ENCODE measurements around the gene CASP14.
A peak's percentile ranks its signal among the peaks of the same experiment; 100 is the strongest.

The CASP14 gene

GRCh38 chr19:15099017-15099582 lies 49.8 kb downstream of the CASP14 start:
- TF ChIP-seq, protein P1, sequence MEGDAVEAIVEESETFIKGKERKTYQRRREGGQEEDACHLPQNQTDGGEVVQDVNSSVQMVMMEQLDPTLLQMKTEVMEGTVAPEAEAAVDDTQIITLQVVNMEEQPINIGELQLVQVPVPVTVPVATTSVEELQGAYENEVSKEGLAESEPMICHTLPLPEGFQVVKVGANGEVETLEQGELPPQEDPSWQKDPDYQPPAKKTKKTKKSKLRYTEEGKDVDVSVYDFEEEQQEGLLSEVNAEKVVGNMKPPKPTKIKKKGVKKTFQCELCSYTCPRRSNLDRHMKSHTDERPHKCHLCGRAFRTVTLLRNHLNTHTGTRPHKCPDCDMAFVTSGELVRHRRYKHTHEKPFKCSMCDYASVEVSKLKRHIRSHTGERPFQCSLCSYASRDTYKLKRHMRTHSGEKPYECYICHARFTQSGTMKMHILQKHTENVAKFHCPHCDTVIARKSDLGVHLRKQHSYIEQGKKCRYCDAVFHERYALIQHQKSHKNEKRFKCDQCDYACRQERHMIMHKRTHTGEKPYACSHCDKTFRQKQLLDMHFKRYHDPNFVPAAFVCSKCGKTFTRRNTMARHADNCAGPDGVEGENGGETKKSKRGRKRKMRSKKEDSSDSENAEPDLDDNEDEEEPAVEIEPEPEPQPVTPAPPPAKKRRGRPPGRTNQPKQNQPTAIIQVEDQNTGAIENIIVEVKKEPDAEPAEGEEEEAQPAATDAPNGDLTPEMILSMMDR (IDR thresholded peaks at IDR 0.05; ENCODE audit: low read depth, low read length, missing control alignments), result no peak
- no peak for DNase-seq (ENCODE audit: low read depth)
- H3K4me3 ChIP-seq (ENCODE audit: low read depth, low read length), result no peak overlapping the region
- in situ Hi-C loops (cut with HindIII; ENCODE audit: low sequenced_read_pairs), result no loop called here

DNA sequence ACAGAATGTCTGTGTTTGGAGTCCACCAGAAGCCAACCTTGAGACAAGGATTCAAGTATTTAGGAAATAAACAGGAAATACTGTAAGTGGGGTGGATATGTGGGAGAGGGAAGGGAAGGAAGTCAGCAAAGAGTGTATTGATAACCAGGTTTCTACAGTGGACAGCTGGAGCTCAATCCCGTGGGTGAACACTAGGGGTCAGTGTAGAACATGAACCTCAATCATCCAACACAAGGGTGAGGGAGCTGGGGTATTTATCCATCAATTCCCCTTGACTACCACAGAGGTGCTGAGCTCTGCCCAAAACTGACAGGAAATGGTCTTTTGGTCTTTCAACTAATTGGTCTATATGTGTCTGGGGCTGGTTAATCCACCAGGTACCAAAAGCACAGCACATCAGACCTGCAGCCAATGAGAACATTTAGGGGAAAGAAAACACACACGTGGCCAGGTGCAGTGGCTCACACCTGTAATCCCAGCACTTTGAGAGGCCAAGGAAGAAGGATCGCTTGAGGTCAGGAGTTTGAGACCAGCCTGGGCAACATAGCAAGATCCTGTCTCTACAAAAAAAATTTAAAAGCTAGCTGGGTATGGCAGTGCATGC lies 52.3 kb downstream of the CASP14 start:
- DNase-seq (ENCODE audit: low read depth), result peak; percentile 4
- TF ChIP-seq, protein P1 (IDR thresholded peaks at IDR 0.05; ENCODE audit: low read depth, low read length, missing control alignments), result peak; percentile 77

DNA sequence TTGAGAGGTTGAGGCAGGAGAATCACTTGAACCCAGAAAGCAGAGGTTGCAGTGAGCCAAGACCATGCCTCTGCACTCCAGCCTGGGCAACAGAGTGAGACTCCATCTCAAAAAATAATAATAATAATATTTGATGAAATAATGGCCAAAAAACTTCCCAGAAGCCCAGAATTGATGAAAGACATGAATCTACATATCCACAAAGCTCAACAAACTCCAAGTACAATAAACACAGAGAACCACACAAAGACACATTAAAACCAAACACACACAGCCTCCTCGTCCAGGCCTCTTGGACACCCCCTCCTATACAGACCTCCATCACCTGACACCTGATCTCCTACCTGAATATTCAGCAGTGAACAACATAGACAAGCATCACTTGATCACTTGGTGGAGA lies 54.7 kb downstream of the CASP14 start:
- no peak for DNase-seq (ENCODE audit: low read depth)
- TF ChIP-seq, protein P1 (IDR thresholded peaks at IDR 0.05; ENCODE audit: low read depth, low read length, missing control alignments), result no peak
- in situ Hi-C loops (cut with HindIII; ENCODE audit: low sequenced_read_pairs), result no loop called here
- no peak overlapping the region for H3K4me3 ChIP-seq (ENCODE audit: low read depth, low read length)

More for the DNA sequence above, 52.3 kb downstream of the CASP14 start:
- no peak overlapping the region for H3K4me3 ChIP-seq (ENCODE audit: low read depth, low read length)
- in situ Hi-C loops (cut with HindIII; ENCODE audit: low sequenced_read_pairs), result no loop called here

GRCh38 chr19:15104411-15104810 lies 55.1 kb downstream of the CASP14 start:
- TF ChIP-seq, protein P1 (IDR thresholded peaks at IDR 0.05; ENCODE audit: low read depth, low read length, missing control alignments), result no peak
- DNase-seq (ENCODE audit: low read depth), result no peak
- in situ Hi-C loops (cut with HindIII; ENCODE audit: low sequenced_read_pairs), result no loop called here
- H3K4me3 ChIP-seq (ENCODE audit: low read depth, low read length), result no peak overlapping the region

GRCh38 chr19:15105044-15105443 lies 55.8 kb downstream of the CASP14 start:
- in situ Hi-C loops (cut with HindIII; ENCODE audit: low sequenced_read_pairs), result no loop called here

DNA sequence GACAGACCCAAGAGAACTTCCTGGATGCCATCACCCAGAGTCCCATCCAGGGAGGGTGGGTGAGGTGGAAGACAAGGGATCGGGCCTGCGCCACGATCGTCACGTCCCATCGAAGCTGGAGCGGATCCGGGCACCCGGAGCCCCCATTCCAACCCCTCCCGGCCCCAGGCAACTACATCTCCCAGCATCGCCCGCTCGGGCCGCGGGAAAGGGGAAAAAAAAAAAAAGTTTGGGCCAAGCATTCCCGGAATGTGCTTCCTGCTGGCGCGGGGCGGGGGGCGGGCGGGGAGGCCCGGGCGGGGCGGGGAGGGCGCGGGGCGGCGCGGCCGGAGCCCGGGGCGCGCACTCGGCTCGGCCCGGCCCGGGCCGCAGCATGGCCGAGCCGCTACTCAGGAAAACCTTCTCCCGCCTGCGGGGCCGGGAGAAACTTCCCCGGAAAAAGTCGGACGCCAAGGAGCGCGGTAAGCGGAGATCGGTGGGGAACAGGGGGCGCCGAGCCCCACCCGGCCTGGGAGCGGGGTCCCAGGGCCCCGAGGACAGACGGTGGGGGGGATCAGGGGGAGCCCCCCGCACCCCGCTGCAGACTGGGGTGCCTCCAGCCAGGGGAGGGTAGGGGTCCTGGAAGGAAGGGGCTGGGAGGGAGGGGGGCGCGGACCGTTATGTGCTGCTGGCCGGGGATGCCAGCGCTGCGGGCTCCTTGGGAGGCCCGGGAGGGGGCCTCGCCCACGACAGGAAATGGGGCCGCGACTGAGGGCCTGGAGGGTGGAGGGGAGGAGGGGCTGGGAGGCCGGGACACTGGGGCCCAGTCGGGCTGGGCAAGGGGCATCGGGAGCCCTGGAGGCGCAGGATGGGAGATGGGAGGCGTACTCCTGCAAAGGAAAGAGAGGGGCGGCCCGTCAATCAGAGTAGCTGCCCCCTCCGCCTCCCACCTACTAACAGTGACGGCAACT lies 58.1 kb downstream of the CASP14 start, which contains the start of gene SYDE1:
SYDE1 (plus strand) TSS at position 341 of the 950 bp plus-strand sequence; CDS start at position 374, 33 bp downstream.
- in situ Hi-C loops (cut with HindIII; ENCODE audit: low sequenced_read_pairs), result no loop called here
- DNase-seq (ENCODE audit: low read depth), result peak; percentile 16
- TF ChIP-seq, protein P1 (IDR thresholded peaks at IDR 0.05; ENCODE audit: low read depth, low read length, missing control alignments), result no peak
- H3K4me3 ChIP-seq (ENCODE audit: low read depth, low read length), result peak within 1 kb of the TSS; percentile 81

More at GRCh38 chr19:15105044-15105443, 55.8 kb downstream of the CASP14 start:
- DNase-seq (ENCODE audit: low read depth), result no peak
- no peak overlapping the region for H3K4me3 ChIP-seq (ENCODE audit: low read depth, low read length)
- TF ChIP-seq, protein P1 (IDR thresholded peaks at IDR 0.05; ENCODE audit: low read depth, low read length, missing control alignments), result no peak
